GM18873 (cell line): ENCODE data around the gene MTURN.
"Not testable (repeated sequence)": the region's sequence is repeated elsewhere in the genome, so short reads cannot be mapped to it uniquely, and the experiment has no call there.

ENCODE experiments used
- ATAC-seq: cut with Tn5 transposase; IDR thresholded peaks from one replicate; pipeline ENCODE4 v1.9.1; 2021; ENCODE audit warnings: mild to moderate bottlenecking, moderate library complexity, moderate number of reproducible peaks; ENCODE audit not compliant: unreplicated experiment, low FRiP score

The MTURN gene

DNA sequence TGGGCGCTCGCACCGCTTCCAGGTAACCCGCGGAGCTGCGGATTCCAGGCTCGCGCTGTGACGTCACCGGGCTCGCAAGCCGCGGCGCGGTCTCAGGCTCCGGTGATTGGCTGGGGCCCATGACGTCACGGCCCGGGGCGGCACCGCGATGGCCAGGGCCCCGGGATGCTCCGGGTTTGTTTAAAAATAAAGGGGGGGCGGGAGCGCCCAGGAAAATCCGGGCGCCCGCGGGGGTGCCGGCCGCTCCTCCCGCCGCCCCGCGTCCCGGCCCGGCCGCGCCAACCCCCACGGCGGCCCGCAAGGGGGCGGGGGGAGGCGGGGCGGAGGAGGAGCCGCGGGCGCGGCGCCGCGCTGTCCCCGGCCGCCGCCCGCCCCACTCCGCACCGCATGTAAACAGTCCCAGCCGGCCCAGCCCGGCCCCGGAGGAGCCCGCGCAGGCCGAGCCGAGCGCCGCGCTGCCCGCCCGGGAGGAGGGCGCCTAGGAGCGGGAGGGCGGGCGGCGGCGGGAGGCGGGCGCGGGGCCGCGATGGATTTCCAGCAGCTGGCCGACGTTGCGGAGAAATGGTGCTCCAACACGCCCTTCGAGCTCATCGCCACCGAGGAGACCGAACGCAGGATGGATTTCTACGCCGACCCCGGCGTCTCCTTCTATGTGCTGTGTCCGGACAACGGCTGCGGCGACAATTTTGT, at the start of gene MTURN:
Gene MTURN, plus strand, starts transcription at position 376 of the 690 bp plus-strand sequence. Its CDS starts 151 bp downstream, at position 527.
- peak; percentile 61 for ATAC-seq

DNA sequence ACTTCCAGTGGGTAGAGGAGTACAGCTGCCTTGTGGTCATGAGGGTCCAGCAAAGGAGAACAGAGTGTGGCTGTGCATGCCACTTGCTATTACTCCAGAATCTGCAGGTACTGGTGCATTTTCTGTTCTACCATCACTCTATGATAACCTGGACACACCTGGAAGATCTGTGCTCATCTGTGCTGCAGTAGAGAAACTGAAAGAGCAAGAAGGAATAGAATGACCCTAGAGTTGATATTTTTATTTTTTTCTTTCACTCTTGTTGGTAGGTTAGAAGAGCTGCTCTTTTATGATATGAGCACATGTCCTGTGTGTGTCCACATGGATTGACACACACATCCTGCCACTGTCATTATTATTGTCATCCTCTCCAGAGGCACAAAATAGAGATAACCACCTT, 48.3 kb upstream of the MTURN start:
- ATAC-seq, result no peak

DNA sequence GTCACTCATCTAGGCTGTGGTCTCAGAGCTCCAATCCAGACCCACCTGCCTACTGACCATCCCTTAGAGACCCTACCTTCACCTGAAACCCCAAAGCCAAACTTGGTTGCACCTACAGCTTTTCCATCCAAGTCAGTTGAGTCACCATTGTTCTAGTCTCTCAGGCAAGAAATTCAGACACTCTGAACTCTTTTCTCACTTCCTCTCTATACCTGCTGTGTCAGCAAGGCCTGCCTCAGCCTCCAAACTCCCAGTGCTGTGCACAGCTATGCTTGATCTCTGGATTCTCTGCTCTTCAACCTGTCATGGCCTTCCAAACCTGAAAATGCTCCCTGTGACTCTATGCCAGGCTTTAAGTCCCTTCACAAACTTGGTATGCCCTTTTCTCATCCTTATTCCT, 47.4 kb upstream of the MTURN start:
- no peak for ATAC-seq

DNA sequence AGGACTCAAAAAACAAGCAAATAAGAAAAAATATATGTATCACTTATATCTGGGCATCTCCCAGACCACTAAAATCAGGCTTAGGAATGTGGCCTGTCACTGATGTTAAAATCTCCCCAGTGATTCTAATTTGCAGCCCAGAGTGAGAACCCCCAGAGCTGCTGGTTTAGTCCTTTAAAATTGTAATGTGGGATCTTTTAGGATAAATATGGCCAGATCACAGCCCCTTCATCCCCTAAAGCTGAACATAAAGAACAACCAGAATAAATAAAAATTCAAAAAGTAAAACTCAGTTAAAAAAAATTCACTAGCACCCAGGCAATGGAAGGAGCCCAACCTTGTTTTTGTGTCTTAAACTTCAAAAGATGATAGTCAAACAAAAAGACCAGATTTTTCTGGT, 46.4 kb upstream of the MTURN start:
- no peak for ATAC-seq

DNA sequence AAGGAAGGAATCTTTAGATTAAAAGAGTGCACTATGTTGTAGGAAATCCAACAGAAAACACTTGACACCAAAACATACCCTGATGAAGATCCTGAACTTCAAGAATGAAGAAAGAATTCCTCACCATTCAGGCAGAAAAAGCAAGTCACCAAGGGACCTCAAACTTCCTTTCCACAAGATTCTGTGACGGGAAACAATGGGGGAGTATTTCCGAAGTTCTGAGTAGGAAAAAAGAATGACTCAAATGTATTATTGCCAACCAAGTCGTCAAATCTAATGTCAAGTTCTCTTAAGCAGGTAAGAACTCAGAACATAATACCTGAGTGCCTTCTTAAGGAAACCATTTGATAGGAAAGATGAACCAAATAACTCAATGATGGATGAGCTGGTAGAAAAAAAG, 44.7 kb upstream of the MTURN start:
- no peak for ATAC-seq

DNA sequence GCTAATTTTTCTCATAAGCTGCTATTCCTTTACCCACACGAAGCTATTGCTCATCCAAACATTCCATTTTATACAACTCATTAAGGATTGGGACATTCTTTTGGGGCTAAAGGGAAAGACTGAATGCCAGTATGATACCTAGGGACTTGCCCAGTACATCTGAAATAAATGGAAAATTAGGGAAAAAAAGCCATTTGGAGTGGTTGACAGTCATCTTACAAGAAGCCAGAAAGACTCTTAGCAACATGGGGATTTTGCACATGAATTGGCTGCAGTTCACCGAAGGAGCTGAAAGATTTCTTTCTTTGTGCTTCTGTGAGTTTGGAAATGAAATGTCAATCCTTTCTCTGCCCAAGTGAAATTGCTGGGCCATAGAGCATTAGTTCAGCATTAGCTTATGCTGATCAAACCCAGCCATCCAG, 43.3 kb upstream of the MTURN start:
- no peak for ATAC-seq

DNA sequence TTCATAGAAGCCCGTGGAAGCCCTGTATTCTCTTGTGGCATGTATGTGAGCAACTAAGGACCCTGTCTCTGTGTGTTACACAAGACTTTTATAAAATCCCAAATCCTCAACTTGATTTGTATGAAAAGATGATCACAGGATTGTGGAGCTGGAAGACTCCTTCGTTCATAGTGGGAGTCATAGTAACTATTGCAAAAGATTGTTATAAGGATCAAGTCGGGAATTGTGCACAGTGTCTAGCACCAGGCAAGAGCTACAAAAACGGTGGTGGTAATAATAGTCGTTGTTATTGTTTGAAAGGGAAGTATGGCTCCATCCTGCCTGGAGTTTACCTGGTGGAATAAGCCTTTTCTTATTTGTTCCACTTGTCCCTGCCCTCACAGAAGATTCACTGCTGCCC, 42.8 kb upstream of the MTURN start:
- no peak for ATAC-seq

DNA sequence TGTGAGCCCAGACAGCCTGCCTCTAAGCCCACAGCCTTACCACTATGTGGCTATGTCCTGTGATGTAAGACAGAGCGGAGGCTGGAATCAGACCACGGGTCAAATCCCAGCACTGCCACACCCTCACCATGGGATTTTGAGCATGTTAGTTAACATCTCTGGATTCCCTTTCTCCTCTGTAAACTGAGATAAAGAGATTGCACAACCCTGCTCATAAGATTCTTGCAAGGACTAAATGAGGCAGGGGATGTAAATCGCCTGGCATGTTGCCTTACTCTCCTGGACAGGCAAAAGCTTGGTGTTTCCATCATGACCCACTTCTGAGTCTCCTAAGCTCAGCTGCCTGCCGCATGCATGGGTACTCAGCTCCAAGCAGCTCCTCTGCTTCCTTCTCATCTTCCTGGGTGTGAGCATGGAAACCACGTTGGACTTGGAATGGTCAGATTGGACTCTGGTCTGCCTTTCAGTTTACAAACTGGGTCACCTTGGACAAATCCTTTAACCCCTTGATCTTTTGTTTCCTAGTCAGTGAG, 41.3 kb upstream of the MTURN start:
- no peak for ATAC-seq

DNA sequence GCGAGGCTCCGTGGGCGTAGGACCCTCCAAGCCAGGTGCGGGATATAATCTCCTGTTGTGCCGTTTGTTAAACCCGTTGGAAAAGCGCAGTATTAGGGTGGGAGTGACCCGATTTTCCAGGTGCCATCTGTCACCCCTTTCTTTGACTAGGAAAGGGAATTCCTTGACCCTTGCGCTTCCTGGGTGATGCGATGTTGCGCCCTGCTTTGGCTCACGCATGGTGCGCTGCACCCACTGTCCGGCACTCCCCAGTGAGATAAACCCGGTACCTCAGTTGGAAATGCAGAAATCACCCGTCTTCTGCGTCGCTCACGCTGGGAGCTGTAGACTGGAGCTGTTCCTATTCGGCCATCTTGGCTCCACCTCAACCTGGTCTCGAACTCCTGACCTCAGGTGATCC, 36.2 kb upstream of the MTURN start:
- not testable (repeated sequence) for ATAC-seq

DNA sequence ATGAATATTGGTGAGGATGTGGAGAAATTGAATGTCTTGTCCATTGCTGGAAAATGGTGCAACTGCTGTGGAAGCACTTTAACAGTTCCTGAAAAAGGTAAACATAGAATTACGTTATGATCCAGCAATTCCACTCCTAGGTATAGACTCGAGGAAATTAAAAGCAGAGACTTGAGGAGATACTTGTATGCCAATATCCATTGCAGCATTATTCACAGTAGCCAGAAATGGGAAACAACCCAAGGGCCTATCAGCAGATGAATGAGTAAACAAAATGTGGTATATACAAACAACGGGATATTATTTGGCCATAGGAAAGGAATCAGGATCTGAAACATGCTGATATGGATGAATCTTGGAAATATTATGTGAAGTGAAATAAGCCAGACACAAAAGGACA, 32.5 kb upstream of the MTURN start:
- ATAC-seq, result no peak

DNA sequence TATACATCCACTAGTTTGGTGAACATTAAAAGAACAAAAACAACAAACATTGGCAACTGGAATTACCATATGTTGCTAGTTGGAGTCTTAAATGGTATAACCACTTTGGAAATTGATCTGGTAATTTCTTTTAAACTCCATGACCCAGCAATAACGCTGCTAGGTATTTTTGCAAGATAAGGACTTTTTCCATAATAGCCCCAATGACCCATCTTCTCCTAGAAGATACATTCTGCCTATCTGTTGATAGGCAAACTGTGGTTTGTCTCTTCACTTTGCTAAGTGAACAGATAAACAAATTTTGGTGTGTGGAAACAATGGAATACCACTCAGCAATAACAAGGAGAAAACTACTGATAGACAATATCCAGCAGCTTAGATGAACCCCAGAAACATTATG, 30.6 kb upstream of the MTURN start:
- no peak for ATAC-seq

DNA sequence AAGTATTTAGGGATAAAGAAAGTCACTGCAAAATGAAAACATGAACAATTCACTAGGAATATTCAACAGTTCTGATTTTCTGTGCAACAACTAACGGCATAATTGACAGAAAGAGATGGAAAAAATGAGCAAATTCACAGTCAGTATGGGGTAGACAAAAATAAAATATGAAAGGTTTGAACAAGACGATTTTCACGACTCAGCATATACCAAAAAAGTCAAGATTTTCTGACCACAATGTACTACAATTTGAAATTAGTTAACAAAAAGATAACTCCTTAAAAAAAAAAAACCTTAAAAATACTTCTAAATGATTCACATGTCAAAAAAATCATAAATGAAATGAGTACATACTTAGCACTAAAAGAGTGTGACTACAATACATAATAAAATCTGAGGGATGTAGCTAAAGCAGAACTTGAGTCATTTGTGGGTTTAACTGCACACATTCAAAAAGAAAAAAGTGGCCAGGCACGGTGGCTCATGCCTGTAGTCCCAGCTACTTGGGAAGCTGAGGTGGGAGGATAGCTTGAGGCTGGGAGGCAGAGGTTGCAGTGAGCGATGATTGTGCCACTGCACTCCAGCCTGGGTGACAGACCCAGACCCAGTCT, 22.6 kb upstream of the MTURN start:
- ATAC-seq, result no peak

DNA sequence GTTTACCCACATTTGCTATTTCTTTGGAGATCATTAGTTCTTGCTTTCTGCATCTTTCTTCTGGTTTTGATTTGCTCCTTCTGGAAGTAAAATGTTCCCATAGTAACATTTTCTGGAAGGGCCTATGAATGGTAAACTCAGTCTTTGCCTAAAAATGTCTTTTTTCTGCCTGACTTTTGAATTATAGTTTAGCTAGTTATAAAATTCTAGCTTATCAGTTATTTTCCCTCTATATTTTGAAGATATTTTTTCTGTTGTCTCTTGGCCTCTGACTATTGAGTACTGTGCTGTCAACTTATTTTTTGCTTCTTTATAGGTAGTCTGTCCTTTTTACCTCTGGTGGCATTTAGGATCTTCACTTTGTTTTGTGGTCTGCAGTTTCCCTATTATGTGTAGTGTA, 21.6 kb upstream of the MTURN start:
- ATAC-seq, result no peak

DNA sequence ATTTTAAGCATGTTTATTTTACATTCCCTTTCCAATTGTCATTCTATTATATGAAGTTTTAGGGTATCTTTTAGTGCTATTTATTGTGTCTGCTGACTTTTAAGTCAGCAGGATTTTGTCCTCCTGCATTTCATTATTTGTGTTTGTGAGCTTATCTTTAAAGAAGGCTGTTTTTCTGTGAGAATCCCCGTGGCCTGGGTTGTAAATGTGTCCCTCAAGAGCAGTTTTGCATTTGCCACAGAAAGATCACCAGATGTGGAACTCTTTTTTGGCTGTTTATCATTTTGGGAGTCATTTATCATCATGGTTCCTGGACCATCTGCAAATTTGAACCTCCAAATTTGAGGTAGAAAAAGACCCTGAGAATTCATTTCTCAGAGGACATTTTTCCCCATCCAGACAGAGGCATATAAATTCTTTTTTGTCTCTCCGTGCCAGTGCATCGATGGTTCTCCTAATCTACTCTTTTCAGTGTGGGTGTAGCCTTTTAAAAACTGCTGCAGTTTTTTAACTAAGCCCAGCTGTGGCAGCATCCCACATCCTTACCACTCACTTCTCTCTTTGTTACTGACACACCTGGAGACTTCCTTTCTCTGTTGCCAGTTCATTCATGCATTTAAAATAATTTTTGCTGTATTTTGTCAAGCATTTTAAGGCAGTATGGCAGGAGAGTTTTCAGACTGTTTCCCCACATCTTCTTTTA, 20.1 kb upstream of the MTURN start:
- no peak for ATAC-seq

DNA sequence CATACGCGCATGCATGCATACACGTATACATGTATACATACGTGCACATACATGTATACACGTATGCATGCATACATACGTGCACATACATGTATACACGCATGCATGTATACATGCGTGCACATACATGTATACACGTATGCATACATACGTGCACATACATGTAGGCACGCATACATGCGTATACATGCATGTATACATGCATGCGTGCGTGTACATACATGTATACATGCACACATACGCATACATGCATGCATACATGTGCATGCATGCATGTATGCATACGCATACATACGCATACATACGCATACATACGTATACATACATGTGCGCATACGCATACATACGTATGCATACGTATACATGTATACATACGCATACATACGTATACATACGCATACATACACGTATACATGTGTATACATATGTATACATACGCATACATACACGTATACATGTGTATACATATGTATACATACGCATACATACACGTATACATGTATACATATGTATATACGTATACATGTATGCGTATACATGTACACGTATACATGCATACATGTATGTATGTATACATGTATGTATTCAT, 19.0 kb upstream of the MTURN start:
- ATAC-seq, result no peak

DNA sequence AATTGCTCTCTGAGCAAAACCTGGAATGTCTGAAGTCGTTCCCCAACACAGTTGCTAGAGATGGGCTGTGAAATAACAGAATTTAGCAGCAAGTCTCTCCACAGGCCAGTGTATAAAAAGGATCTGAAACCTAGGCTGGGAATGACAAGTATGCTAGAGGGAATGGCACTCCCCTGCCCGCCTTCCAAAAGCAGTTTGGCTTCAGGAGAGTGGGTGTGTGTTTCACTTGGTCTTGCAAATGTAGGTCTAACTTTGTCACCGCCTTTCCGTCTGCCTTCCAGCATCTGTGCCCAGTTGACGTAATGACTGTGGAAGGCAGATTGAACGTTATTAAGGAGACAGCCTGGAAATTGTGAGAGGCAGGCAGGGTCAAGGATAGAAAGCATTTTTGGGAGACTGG, 18.0 kb upstream of the MTURN start:
- ATAC-seq, result no peak

DNA sequence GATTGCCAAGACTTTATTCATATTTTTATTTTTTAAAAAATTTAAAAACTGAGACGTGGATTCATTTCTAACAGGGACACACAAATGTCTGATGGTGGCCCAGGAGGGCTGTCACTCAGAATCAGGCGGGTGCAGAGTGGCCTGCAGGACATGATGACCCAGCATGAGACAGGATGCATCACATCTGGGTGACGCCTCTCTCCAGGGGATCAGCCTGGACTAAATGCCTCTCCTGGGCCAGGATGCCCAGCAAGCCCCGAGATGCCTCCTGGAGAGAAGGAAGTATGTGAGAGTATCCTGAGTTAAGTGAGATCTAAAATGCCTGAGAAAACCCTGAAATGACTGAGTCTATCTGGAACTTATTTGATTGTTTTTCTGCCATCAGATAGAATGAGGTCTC, 16.9 kb upstream of the MTURN start:
- no peak for ATAC-seq

DNA sequence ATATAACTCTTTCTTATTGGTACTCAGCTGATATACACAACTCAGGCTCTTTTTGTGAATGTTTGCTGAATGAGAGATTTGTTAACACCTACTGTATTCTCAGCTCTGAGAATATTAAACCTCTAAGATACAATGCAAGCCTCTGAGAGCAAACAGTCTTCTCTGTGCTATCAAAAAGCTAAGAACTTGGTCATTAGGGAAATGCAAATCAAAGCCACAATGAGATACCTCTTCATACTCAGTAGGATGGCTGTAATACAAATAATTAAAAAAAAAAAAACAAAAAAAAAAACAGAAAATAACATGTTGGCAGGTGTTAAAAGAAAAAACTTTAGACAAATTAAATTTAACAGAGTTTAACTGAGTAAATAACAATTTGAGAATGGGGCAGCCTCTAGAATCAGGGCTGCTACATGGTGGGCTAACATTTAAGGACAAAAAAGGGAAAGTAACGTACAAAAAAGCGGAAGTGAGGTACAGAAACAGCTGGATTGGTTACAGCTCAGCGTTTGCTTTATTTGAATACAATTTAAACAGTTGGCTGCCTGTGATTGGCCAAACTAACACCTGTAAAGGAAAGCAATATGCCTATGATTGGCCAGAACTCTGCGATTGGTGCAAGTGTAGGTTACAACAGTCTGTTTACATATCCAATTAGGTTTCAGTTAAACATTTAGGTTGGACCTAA, 14.8 kb upstream of the MTURN start:
- no peak for ATAC-seq

DNA sequence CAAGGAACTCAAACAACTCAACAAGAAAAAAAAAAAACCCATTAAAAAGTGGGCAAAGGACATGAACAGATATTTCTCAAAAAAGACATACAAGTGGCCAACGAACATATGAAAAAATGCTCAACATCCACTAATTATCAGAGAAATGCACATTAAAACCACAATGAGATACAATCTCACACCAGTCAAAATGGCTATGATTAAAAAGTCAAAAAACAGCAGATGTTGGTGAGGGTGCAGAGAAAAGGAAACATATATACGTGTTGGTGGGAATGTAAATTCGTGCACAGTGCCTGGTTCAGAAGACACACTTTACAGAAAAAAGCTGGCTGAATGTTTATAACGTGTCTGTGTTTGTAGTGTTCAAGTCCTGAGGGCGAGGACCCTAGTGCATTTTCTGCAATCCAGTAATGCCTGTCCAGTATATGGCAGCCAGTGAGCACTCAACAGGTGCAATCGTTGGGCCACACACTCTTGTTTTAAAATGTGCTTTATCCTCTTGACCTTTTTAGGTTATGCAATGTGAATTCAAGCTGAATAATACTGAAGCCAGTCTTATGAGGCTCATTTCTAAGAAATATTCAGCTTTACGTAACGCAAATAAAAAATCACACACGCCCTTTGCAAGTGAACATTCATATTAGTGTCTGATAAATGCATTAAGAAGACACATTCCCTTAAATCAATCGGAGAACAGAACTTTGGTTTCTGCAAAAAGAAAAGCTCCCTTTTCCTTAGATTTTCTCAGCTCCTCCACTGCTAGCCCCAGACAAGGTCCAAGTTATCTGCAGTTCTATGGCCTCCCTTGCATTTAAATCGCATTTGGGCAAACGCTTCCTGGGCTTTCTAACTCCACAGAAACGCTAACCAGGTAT, 813 bp upstream of the MTURN start:
- ATAC-seq, result no peak
